SW 1271 (cell line): ENCODE results near the gene FAF2.

ENCODE experiments used
- DNase-seq, 2 experiments: peaks; one replicate each; lab custom pipeline; 2025; lab: John Stamatoyannopoulos, UW

FAF2 gene

GRCh38 chr5:176530983-176531901 lies 83.1 kb downstream of the FAF2 start:
- DNase-seq: no peak

GRCh38 chr5:176531902-176532493 lies 83.8 kb downstream of the FAF2 start:
- DNase-seq: no peak

- no peak for DNase-seq
Observed at GRCh38 chr5:176532795-176533194, 84.6 kb downstream of the FAF2 start.

GRCh38 chr5:176533390-176533789 lies 85.2 kb downstream of the FAF2 start:
- DNase-seq: no peak

- no peak for DNase-seq
Observed at GRCh38 chr5:176533894-176534611, 85.9 kb downstream of the FAF2 start.

- DNase-seq: no peak
Observed at GRCh38 chr5:176534640-176535039, 86.5 kb downstream of the FAF2 start.

- DNase-seq: peak in 1 of 2 experiments; percentile 73
Observed at GRCh38 chr5:176535101-176535663, 87.0 kb downstream of the FAF2 start.

- no peak for DNase-seq
Observed at GRCh38 chr5:176535664-176536131, 87.5 kb downstream of the FAF2 start.

GRCh38 chr5:176536132-176536901 lies 88.1 kb downstream of the FAF2 start:
- peak in 1 of 2 experiments; percentile 59 for DNase-seq

- DNase-seq: peak; percentile 90 to 98
Observed at GRCh38 chr5:176536902-176537553, 88.8 kb downstream of the FAF2 start, which contains the start of gene RNF44. RNF44 (minus strand) TSS chr5:176537402; CDS start chr5:176532472, 4,930 bp downstream.

GRCh38 chr5:176537554-176538229 lies 89.5 kb downstream of the FAF2 start:
- peak; percentile 99 to 100 for DNase-seq

- no peak for DNase-seq
Observed at GRCh38 chr5:176538230-176538988, 90.2 kb downstream of the FAF2 start.

- no peak for DNase-seq
Observed at GRCh38 chr5:176538989-176539384, 90.8 kb downstream of the FAF2 start.

GRCh38 chr5:176540476-176540899 lies 92.3 kb downstream of the FAF2 start:
- no peak for DNase-seq

- no peak for DNase-seq
Observed at GRCh38 chr5:176540956-176541337, 92.8 kb downstream of the FAF2 start.

- peak in 1 of 2 experiments; percentile 45 for DNase-seq
Observed at GRCh38 chr5:176541338-176542134, 93.4 kb downstream of the FAF2 start.

- DNase-seq: no peak
Observed at GRCh38 chr5:176542135-176542595, 94.0 kb downstream of the FAF2 start.
